ENCODE measurements around the gene RNF5. TPM values are rescaled to one million over a fixed set of nuclear protein-coding genes. Genes with fewer than 3 reads are reported as not detected.

Gene RNF5
- total RNA-seq, 1 experiment from 2014 or later, result 114 TPM

- no peak for TF ChIP-seq ZNF263 (CRISPR knock-in tag; IDR thresholded peaks at IDR 0.05; ENCODE audit: low read depth)
- no peak for TF ChIP-seq FOXJ3 (CRISPR knock-in tag; IDR thresholded peaks at IDR 0.05; ENCODE audit: borderline replicate concordance)
Observed at GRCh38 chr6:32222333-32223230, 44.4 kb downstream of the RNF5 start (continued).

- Mint-ChIP-seq H3K4me3 (no peak within 1 kb of the TSS), H3K27ac (no peak within 1 kb of the TSS), H3K27me3 (ENCODE audit: low read depth) (no peaks in the 10 kb centered on the region; the same call in 1 of the 2 replicates), H3K9me3 (no peaks in the 10 kb centered on the region), H3K36me3 (no peaks in the 10 kb centered on the region), H3K4me1 (peaks cover 15% of the 10 kb centered on the region)
- DNase-seq (ENCODE audit: low spot score), result no peak
- ATAC-seq, result no peak
- CTCF ChIA-PET, result interaction anchor here (0.6 kb wide), 1 partner anchor 14 kb away, joined by 4 read pairs; no protein-coding TSS in a partner anchor
- POLR2A ChIA-PET, result interaction anchor here (0.6 kb wide), 1 partner anchor 13 kb away, joined by 4 read pairs; no protein-coding TSS in a partner anchor
- no peak for TF ChIP-seq EMX1 (CRISPR knock-in tag; IDR thresholded peaks at IDR 0.05)
- TF ChIP-seq, protein P1, sequence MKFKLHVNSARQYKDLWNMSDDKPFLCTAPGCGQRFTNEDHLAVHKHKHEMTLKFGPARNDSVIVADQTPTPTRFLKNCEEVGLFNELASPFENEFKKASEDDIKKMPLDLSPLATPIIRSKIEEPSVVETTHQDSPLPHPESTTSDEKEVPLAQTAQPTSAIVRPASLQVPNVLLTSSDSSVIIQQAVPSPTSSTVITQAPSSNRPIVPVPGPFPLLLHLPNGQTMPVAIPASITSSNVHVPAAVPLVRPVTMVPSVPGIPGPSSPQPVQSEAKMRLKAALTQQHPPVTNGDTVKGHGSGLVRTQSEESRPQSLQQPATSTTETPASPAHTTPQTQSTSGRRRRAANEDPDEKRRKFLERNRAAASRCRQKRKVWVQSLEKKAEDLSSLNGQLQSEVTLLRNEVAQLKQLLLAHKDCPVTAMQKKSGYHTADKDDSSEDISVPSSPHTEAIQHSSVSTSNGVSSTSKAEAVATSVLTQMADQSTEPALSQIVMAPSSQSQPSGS (CRISPR knock-in tag; IDR thresholded peaks at IDR 0.05; ENCODE audit: borderline replicate concordance, low read depth), result no peak
- no peak for TF ChIP-seq OVOL2 (CRISPR knock-in tag; IDR thresholded peaks at IDR 0.05; ENCODE audit: borderline replicate concordance)
- TF ChIP-seq FOXK1 (CRISPR knock-in tag; IDR thresholded peaks at IDR 0.05), result no peak
- TF ChIP-seq, protein P2, sequence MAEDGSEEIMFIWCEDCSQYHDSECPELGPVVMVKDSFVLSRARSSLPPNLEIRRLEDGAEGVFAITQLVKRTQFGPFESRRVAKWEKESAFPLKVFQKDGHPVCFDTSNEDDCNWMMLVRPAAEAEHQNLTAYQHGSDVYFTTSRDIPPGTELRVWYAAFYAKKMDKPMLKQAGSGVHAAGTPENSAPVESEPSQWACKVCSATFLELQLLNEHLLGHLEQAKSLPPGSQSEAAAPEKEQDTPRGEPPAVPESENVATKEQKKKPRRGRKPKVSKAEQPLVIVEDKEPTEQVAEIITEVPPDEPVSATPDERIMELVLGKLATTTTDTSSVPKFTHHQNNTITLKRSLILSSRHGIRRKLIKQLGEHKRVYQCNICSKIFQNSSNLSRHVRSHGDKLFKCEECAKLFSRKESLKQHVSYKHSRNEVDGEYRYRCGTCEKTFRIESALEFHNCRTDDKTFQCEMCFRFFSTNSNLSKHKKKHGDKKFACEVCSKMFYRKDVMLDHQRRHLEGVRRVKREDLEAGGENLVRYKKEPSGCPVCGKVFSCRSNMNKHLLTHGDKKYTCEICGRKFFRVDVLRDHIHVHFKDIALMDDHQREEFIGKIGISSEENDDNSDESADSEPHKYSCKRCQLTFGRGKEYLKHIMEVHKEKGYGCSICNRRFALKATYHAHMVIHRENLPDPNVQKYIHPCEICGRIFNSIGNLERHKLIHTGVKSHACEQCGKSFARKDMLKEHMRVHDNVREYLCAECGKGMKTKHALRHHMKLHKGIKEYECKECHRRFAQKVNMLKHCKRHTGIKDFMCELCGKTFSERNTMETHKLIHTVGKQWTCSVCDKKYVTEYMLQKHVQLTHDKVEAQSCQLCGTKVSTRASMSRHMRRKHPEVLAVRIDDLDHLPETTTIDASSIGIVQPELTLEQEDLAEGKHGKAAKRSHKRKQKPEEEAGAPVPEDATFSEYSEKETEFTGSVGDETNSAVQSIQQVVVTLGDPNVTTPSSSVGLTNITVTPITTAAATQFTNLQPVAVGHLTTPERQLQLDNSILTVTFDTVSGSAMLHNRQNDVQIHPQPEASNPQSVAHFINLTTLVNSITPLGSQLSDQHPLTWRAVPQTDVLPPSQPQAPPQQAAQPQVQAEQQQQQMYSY (CRISPR knock-in tag; IDR thresholded peaks at IDR 0.05), result no peak
- TF ChIP-seq SOX15 (CRISPR knock-in tag; IDR thresholded peaks at IDR 0.05), result no peak
- no peak for TF ChIP-seq NR3C1 (CRISPR knock-in tag; conservative IDR thresholded peaks at IDR 0.05; ENCODE audit: low read depth)
- TF ChIP-seq, protein P3, sequence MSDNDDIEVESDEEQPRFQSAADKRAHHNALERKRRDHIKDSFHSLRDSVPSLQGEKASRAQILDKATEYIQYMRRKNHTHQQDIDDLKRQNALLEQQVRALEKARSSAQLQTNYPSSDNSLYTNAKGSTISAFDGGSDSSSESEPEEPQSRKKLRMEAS (CRISPR knock-in tag; IDR thresholded peaks at IDR 0.05), result no peak
- TF ChIP-seq CTCF (IDR thresholded peaks at IDR 0.05), result no peak
- TF ChIP-seq ZNF425 (CRISPR knock-in tag; conservative IDR thresholded peaks at IDR 0.05), result no peak
- no peak for TF ChIP-seq USF2 (CRISPR knock-in tag; IDR thresholded peaks at IDR 0.05)
- TF ChIP-seq AFF4 (CRISPR knock-in tag; IDR thresholded peaks at IDR 0.05; ENCODE audit: borderline replicate concordance), result no peak
- no peak for TF ChIP-seq NFYB (CRISPR knock-in tag; conservative IDR thresholded peaks at IDR 0.05; ENCODE audit: low read depth)
- no peak for TF ChIP-seq HMGA2 (CRISPR knock-in tag; IDR thresholded peaks at IDR 0.05)
Observed at GRCh38 chr6:32223258-32224235, 45.3 kb downstream of the RNF5 start, which contains the start of gene NOTCH4. TSS of gene NOTCH4 (minus strand) at chr6:32224067. CDS start at chr6:32223928, 139 bp downstream.
